NCI-H2171 (cell line): ENCODE results near the gene DNHD1.

Experiments used
- DNase-seq: peaks from one replicate; lab custom pipeline; 2025; lab: John Stamatoyannopoulos, UW

The DNHD1 gene

DNA sequence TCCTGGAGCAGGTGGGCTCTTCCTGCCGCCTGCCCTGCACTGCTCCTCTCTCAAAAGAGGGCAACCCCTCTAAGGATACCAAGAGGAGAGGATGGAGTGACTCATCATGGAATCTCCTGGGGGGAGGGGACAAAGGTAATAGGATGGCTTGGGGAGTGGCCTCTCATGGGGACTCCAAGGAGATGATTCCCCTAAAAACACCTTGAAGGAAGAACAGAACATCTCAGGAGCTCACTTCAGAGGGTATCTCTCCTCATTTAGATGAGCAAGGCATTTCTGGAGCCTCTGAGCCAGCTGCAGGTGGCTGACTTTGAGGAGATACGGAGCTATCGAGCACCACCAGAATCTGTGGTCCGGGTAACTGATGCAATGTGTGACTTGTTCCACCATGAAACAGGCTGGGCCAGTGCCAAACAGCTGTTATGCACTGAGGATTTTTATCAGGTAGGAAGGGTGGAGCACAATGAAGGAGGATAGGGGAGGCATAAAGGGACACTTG lies 66.1 kb downstream of the DNHD1 start:
- DNase-seq: no peak

GRCh38 chr11:6563667-6564066 lies 66.6 kb downstream of the DNHD1 start:
- DNase-seq: no peak

DNA sequence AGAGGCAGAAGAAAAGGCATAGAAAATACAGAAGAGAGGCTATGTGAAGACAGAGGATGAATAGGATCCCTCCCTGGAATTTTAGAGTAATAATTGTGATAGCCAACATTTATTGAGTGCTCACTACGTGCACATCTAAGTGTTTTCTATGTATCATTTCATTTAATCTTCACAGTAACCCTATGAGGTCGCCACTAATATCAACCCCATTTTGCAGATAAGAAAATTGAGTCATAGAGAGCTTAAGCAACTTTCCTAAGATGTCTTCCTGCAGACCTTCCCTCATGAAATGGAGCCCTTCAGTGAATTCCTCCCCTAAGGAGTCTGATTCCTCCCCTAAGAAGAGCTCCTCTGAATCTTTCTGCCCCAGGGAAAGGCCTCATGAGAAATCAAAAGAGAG lies 68.2 kb downstream of the DNHD1 start:
- no peak for DNase-seq

GRCh38 chr11:6565988-6566703 lies 69.1 kb downstream of the DNHD1 start:
- no peak for DNase-seq

- no peak for DNase-seq
These were observed 69.8 kb downstream of the DNHD1 start for GRCh38 chr11:6566704-6567370.

GRCh38 chr11:6567371-6567745 lies 70.3 kb downstream of the DNHD1 start:
- DNase-seq: no peak

GRCh38 chr11:6568191-6568918 lies 71.3 kb downstream of the DNHD1 start:
- no peak for DNase-seq

DNA sequence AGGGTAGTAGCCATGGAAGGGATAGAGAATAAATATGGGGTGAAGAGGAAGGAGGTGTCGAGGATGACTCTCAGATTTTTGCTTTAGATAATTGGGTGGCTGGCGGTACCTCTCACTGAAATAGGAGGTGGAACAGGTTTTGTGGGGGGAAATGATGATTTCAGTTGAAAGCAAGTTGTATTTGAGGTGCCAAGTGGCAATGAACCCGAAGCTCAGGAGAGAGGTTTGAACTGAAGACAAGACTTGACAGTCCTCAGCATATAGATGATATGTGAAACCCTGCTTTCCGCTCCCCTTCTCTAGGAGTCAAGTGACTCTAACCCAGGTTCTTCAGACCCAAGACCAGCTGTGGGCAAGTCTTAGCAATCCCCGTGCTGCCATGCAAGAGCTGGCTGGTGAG lies 72.6 kb downstream of the DNHD1 start:
- no peak for DNase-seq

GRCh38 chr11:6570691-6571427 lies 73.8 kb downstream of the DNHD1 start:
- no peak for DNase-seq

- no peak for DNase-seq
These were observed 74.4 kb downstream of the DNHD1 start for GRCh38 chr11:6571434-6572008.

GRCh38 chr11:6572215-6572614 lies 75.1 kb downstream of the DNHD1 start:
- DNase-seq: no peak

DNA sequence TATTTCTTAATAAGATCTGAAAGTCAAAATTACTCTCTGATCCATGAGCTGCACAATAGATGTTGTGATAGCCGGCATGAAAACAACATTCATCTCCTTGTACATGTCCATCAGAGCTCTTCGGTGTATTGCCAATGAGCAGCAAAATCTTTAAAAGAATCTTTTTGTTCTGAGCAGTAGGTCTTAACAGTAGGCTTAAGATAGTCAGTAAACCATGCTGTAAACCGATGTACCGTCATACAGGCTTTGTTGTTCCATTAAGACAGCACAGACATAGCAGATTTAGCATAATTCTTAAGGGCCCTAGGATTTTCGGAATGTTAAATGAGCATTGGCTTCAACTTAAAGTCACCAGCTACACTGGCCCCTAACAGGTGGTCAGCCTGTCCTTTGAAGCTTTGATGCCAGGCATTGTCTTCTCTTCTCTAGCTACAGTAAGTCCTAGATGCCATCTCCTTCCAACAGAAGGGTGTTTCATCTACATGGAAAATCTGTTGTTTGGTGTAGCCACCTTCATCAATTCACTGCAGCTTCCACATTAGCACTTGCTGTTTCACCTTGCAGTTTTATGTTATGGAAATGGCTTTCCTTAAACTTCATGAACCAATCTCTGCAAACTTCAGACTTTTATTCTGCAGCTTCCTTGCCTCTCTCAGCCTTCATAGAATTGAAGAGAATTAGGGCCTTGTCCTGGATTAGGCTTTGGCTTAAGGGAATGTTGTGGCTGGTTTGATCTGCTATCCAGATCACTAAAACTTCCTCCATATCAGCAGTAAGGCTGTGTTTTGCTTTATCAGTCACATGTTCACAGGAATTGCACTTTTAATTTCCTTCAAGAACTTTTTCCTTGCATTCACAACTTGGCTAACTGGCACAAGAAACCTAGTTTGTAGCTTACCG lies 78.0 kb downstream of the DNHD1 start:
- DNase-seq: no peak

GRCh38 chr11:6576471-6577373 lies 79.6 kb downstream of the DNHD1 start:
- DNase-seq: no peak

DNA sequence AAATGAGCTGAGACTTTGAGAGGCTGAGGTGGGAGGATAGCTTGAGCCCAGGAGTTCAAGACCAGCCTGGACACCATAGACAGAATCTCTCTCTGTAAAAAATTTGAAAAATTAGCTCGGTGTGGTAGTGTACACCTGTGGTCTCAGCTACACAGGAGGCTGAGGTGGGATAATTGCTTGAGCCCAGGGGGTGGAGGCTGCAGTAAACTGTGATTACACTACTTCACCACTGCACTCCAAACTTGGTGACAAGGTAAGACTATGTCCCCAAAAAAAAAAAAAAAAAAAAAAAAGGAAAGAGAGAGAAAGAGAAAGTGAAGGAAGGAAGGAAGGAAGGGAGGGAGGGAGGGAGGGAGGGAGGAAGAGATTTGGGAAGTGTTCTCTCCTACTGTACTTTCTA lies 81.1 kb downstream of the DNHD1 start:
- no peak for DNase-seq

GRCh38 chr11:6579681-6580080 lies 82.6 kb downstream of the DNHD1 start:
- DNase-seq: no peak

DNA sequence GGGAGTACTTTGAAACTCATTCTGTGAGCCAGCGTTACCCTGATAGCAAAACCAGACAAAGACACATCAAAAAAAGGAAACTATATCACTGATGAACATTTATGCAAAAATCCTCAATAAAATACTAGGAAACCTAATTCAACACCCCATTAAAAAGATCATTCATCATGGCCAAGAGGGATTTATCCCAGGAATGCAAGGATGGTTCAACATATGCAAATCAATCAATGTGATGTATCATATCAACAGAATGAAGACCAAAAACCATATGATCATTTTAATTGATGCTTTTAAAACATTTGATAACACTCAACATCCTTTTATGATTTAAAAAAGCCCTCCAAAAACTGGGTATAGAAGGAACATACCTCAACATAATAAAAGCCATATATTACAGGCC lies 86.5 kb downstream of the DNHD1 start:
- DNase-seq: no peak

- DNase-seq: no peak
These were observed 87.4 kb downstream of the DNHD1 start for GRCh38 chr11:6584528-6584927.

DNA sequence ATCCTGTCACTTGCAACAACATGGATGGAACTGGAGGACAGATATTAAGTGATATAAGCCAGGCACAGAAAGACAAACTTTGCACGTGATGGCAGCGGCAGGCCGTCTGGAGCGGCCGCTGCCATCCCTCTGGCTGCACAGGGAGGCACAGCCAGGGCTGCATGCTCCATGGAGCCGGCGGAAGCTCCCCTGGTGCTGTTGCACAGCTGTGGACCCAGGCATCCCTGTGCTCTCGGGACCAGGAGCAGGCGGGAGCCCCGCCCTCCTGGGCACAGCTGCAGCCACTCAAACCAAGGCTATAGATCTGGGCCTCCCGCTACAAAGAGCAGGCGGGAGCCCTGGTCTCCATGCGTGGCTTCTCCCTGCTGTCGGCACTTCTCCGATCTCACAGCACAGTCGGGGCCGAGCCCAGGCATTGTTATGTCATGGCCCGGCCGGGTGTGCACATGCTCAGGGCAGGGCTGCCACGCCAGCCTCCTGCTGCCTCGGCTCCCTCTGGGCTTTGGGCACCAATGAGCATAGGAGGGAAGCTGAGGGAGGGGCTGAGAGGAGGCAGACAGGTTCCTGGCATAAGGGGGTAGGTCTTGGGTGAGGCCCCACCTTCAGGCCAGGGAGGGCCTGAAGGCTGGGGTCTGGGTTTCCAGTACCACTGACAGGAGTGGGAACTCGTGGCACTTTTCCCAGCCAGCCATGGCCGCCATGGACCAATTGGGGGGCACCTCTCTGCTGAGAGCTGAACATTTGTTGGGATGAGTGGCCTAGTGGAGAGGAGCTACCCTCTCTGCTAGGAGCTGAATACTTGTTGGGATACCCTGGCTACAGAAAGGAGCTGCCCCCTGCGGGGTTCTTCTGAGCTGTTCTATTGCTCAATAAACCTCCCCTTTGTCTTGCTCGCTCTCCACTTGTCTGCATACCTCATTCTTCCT lies 89.6 kb downstream of the DNHD1 start:
- no peak for DNase-seq
